OCI-LY7 (cell line): ENCODE data around the gene AGMAT. TPM values are rescaled to one million over a fixed set of nuclear protein-coding genes. Genes with fewer than 3 reads are reported as not detected.
"Not testable (repeated sequence)": the region's sequence is repeated elsewhere in the genome, so short reads cannot be mapped to it uniquely, and the experiment has no call there.

Source experiments
- BruUV-seq: library from RNA; stranded (reverse); fragments of 400-500 nt; replicated peaks from 2 replicates; lab custom pipeline; 2021; lab: Mats Ljungman, UMichigan
- CTCF ChIA-PET: fragments of 300-600 bp; sonication (Branson Sonifier 250); formaldehyde crosslinking; loops from one replicate; lab custom pipeline; 2022; ENCODE audit warnings: antibody characterized with exemption; ENCODE audit not compliant: unreplicated experiment; lab: Charles Lee
- POLR2A ChIA-PET: fragments of 300-600 bp; sonication (Branson Sonifier 250); formaldehyde crosslinking; loops from one replicate; lab custom pipeline; 2022; ENCODE audit warnings: antibody characterized with exemption; lab: Charles Lee
- DNase-seq: peaks from one replicate; pipeline ENCODE4 v3.0.0-alpha.2; 2015; ENCODE audit warnings: low spot score
- H2AFZ ChIP-seq: fragments of 200-600 bp; sonication (generic), shearing (Covaris generic); 2 replicates; pipeline ENCODE4 v1.6.1; 2014; ENCODE audit warnings: mild to moderate bottlenecking, antibody characterized with exemption, low read length, moderate library complexity
- H3K27ac ChIP-seq: fragments of 200-600 bp; sonication (generic); 2 replicates; pipeline ENCODE4 v1.5.1; 2014; ENCODE audit warnings: mixed run types, low read depth, mild to moderate bottlenecking, moderate library complexity, low read length, inconsistent platforms; ENCODE audit not compliant: poor library complexity, severe bottlenecking
- H3K36me3 ChIP-seq: fragments of 200-600 bp; sonication (generic); 2 replicates; pipeline ENCODE4 v1.6.1; 2014; ENCODE audit warnings: mild to moderate bottlenecking, antibody characterized with exemption, low read length, moderate library complexity, mixed read lengths; ENCODE audit not compliant: insufficient read depth
- H3K4me1 ChIP-seq: fragments of 200-600 bp; sonication (generic); 2 replicates; pipeline ENCODE4 v1.5.1; 2014; ENCODE audit warnings: mild to moderate bottlenecking, low read length; ENCODE audit not compliant: insufficient read depth, poor library complexity, severe bottlenecking
- H3K4me2 ChIP-seq: fragments of 200-600 bp; sonication (generic); 2 replicates; pipeline ENCODE4 v1.6.1; 2014; ENCODE audit warnings: mild to moderate bottlenecking, low read length
- H3K4me3 ChIP-seq: fragments of 200-600 bp; sonication (generic); 2 replicates; pipeline ENCODE4 v1.5.1; 2014; ENCODE audit warnings: mild to moderate bottlenecking, low read depth, low read length; ENCODE audit not compliant: poor library complexity, severe bottlenecking
- H3K79me2 ChIP-seq: fragments of 200-600 bp; sonication (generic); 2 replicates; pipeline ENCODE4 v1.6.1; 2016; ENCODE audit warnings: low read depth, mild to moderate bottlenecking, low read length, moderate library complexity, mixed read lengths; ENCODE audit not compliant: insufficient read depth
- H3K9me2 ChIP-seq: fragments of 200-600 bp; sonication (generic); 2 replicates; pipeline ENCODE4 v1.6.1; 2016; ENCODE audit warnings: mild to moderate bottlenecking, low read length, mixed read lengths; ENCODE audit not compliant: insufficient read depth
- H3K9me3 ChIP-seq: fragments of 200-600 bp; sonication (generic); 2 replicates; pipeline ENCODE4 v1.6.1; 2014; ENCODE audit warnings: mild to moderate bottlenecking, mixed run types, low read length, mixed read lengths
- H4K20me1 ChIP-seq: fragments of 200-600 bp; sonication (generic); 2 replicates; pipeline ENCODE4 v1.6.1; 2014; ENCODE audit warnings: mild to moderate bottlenecking, antibody characterized with exemption, low read length, moderate library complexity, mixed read lengths; ENCODE audit not compliant: insufficient read depth
- EZH2phosphoT487 ChIP-seq: fragments of 200-600 bp; sonication (generic); IDR thresholded peaks from 2 replicates; pipeline ENCODE4 v1.6.1; 2018; ENCODE audit warnings: low read depth, borderline replicate concordance, mild to moderate bottlenecking, mixed run types, antibody characterized with exemption, low read length, moderate library complexity, mixed read lengths
- intact Hi-C: fragments of 100-400 bp; cut with micrococcal nuclease; formaldehyde crosslinking; loops from one replicate; pipeline ENCODE4 v1.10.0; 2022; ENCODE audit not compliant: unreplicated experiment
- total RNA-seq, 2 experiments: library from RNA; depleted of rRNA in 1 of 2; stranded (reverse); fragments of >200 nt in 1 of 2; shearing (Covaris generic) in 1 of 2; gene quantifications; 2 replicates each; pipeline ENCODE4 v1.2.3, GENCODE V29; 2014 to 2022
- TF ChIP-seq, protein P1 (sequence below): fragments of 200-600 bp; sonication (generic); conservative IDR thresholded peaks from 2 replicates; pipeline ENCODE4 v1.5.1; 2014; ENCODE audit warnings: mild to moderate bottlenecking, antibody characterized with exemption, low read length, moderate library complexity, mixed read lengths

The AGMAT gene
- total RNA-seq, 2 experiments from 2014 or later: 0.29 to 0.54 TPM

- no TSS peak for BruUV-seq
- intact Hi-C loops: no loop called here
- Histone ChIP-seq H4K20me1 (no peaks in the 10 kb centered on the region), H3K4me1 (no peaks in the 10 kb centered on the region), H3K9me2 (no peaks in the 10 kb centered on the region), H3K79me2 (no peaks in the 10 kb centered on the region), H3K36me3 (no peaks in the 10 kb centered on the region), H3K4me3 (no peak overlapping the region), H3K4me2 (no peak overlapping the region), H3K27ac (no peak overlapping the region), H3K9me3 (no peaks in the 10 kb centered on the region), H2AFZ (no peak overlapping the region)
- ChIA-PET CTCF (no interaction called here), POLR2A (interaction anchor here (0.5 kb wide), 1 partner anchor 72 kb away, joined by 3 read pairs; no protein-coding TSS in a partner anchor)
- no peak for TF ChIP-seq EZH2phosphoT487
- TF ChIP-seq, protein P1, sequence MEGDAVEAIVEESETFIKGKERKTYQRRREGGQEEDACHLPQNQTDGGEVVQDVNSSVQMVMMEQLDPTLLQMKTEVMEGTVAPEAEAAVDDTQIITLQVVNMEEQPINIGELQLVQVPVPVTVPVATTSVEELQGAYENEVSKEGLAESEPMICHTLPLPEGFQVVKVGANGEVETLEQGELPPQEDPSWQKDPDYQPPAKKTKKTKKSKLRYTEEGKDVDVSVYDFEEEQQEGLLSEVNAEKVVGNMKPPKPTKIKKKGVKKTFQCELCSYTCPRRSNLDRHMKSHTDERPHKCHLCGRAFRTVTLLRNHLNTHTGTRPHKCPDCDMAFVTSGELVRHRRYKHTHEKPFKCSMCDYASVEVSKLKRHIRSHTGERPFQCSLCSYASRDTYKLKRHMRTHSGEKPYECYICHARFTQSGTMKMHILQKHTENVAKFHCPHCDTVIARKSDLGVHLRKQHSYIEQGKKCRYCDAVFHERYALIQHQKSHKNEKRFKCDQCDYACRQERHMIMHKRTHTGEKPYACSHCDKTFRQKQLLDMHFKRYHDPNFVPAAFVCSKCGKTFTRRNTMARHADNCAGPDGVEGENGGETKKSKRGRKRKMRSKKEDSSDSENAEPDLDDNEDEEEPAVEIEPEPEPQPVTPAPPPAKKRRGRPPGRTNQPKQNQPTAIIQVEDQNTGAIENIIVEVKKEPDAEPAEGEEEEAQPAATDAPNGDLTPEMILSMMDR: no peak
- no peak for DNase-seq
These were observed 25.3 kb upstream of the AGMAT start for GRCh38 chr1:15610167-15610566.

DNA sequence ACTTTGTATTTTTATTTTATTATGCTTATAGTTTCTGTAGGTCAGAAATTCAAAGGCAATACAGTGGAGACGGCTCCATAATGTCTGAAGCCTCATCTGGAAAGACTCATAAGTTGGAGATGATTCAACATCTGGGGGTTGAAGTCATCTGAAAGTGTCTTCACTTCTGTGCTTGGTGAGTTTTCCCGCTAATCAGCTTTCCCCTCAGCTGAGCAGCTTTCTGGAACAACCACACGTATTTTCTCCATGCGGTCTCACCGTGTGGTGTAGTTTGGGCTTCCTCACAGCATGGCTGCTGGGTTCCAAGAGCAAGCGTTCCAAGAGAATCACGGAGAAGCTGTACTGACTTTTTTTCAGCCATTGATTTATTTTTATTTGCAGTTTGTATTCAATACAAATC lies 24.8 kb upstream of the AGMAT start:
- CTCF ChIA-PET: interaction anchor here (0.6 kb wide), 1 partner anchor 132 kb away, joined by 3 read pairs; no protein-coding TSS in a partner anchor
- TF ChIP-seq EZH2phosphoT487: no peak
- TF ChIP-seq, protein P1: no peak
- no peaks in the 10 kb centered on the region for H3K9me3 ChIP-seq
- intact Hi-C loops: no loop called here
- H3K4me2 ChIP-seq: no peak overlapping the region
- no peak overlapping the region for H3K27ac ChIP-seq
- H3K4me3 ChIP-seq: no peak overlapping the region
- no peaks in the 10 kb centered on the region for H3K36me3 ChIP-seq
- BruUV-seq: no TSS peak
- POLR2A ChIA-PET: interaction anchor here (0.5 kb wide), 1 partner anchor 71 kb away, joined by 3 read pairs; no protein-coding TSS in a partner anchor
- no peaks in the 10 kb centered on the region for H3K9me2 ChIP-seq
- no peak for DNase-seq
- H3K79me2 ChIP-seq: no peaks in the 10 kb centered on the region
- no peaks in the 10 kb centered on the region for H3K4me1 ChIP-seq
- no peak overlapping the region for H2AFZ ChIP-seq
- H4K20me1 ChIP-seq: no peaks in the 10 kb centered on the region

DNA sequence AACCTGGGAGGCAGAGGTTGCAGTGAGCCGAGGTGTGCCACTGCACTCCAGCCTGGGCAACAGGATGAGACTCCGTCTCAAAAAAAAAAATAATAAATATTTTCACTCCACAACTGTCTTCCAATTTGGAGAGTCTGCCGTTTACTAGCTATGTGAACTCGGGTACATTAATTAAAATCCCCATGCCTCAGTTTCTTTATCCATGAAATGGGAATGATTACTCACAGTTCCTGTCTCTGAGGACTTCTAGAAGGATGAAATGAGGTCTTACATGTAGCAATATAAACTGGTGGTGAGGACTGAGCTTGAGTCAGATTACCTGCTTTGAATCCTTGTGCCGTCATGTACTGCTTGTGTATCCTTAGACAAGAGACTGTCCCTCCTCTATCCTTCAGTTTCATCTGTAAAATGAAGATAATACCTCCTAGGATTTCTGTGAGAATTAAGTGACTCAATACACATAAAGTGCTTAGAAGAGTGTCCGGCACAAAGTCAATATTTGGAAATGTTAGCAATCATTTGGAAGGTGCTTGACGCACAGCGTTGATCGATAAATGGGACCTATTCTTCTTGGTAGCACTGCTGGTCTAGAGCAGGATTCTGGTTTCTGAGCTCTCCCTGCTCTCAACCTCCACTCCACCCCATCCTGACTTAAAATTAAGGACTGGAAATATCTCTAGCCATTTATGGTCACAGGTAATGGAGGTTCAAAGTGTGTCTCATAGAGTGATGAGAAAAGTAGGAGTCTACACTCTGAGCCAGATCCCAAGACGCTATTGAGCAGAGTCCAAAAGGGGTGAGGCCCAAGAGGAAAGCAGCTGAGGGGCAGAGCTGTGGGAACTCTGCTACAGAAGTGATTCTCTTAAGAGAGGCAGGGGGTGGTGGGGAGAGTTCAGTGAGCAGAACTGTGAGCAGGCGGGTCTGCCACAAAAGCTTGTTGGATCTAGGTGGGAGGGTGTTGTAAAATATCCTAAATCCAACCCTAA lies 20.8 kb upstream of the AGMAT start:
- intact Hi-C loops: no loop called here
- H3K9me2 ChIP-seq: no peaks in the 10 kb centered on the region
- no peaks in the 10 kb centered on the region for H3K36me3 ChIP-seq
- no peaks in the 10 kb centered on the region for H3K79me2 ChIP-seq
- CTCF ChIA-PET: no interaction called here
- TF ChIP-seq, protein P1: no peak
- no peak for TF ChIP-seq EZH2phosphoT487
- H3K27ac ChIP-seq: no peak overlapping the region
- POLR2A ChIA-PET: interaction anchor here (0.7 to 1.2 kb wide), 2 partner anchors 10 to 11 kb away, joined by 3 to 4 read pairs; no protein-coding TSS in a partner anchor
- no peak for DNase-seq
- BruUV-seq: no TSS peak
- H2AFZ ChIP-seq: no peak overlapping the region
- no peak overlapping the region for H3K4me3 ChIP-seq
- H3K4me1 ChIP-seq: peaks cover 10% of the 10 kb centered on the region
- no peak overlapping the region for H3K4me2 ChIP-seq
- no peaks in the 10 kb centered on the region for H4K20me1 ChIP-seq
- H3K9me3 ChIP-seq: no peaks in the 10 kb centered on the region

- H3K27ac ChIP-seq, H3K36me3 ChIP-seq, H2AFZ ChIP-seq, H3K9me2 ChIP-seq, H3K79me2 ChIP-seq, H4K20me1 ChIP-seq, CTCF ChIA-PET, H3K9me3 ChIP-seq, H3K4me3 ChIP-seq, BruUV-seq, intact Hi-C loops, DNase-seq, H3K4me2 ChIP-seq: not testable (repeated sequence)
- POLR2A ChIA-PET: interaction anchor here (0.6 kb wide), 2 partner anchors 25 to 959 kb away, joined by 3 to 6 read pairs; no protein-coding TSS in a partner anchor
- H3K4me1 ChIP-seq: peaks cover 10% of the 10 kb centered on the region
These were observed 19.5 kb upstream of the AGMAT start for GRCh38 chr1:15604400-15604799.
